LHCN-M2 (cell line): ENCODE results near the gene MUSTN1. TPM values are rescaled to one million over a fixed set of nuclear protein-coding genes. Genes with fewer than 3 reads are reported as not detected.
A peak's percentile ranks its signal among the peaks of the same experiment; 100 is the strongest.

Experiments
- DNase-seq: peaks from one replicate; pipeline ENCODE4 v3.0.0-alpha.2; 2012; ENCODE audit warnings: low read depth
- total RNA-seq: library from RNA; depleted of rRNA; stranded (reverse); fragments of >200 nt; gene quantifications from 2 replicates; pipeline ENCODE4 v1.2.3, GENCODE V29; 2014

MUSTN1 gene
- total RNA-seq, 1 experiment from 2014 or later, result not detected

GRCh38 chr3:52852419-52852818, 17.6 kb upstream of the MUSTN1 start:
- no peak for DNase-seq

GRCh38 chr3:52851348-52851747, 16.5 kb upstream of the MUSTN1 start:
- peak; percentile 28 for DNase-seq

- DNase-seq, result no peak
Measured at GRCh38 chr3:52849656-52850055, 14.8 kb upstream of the MUSTN1 start.

DNA sequence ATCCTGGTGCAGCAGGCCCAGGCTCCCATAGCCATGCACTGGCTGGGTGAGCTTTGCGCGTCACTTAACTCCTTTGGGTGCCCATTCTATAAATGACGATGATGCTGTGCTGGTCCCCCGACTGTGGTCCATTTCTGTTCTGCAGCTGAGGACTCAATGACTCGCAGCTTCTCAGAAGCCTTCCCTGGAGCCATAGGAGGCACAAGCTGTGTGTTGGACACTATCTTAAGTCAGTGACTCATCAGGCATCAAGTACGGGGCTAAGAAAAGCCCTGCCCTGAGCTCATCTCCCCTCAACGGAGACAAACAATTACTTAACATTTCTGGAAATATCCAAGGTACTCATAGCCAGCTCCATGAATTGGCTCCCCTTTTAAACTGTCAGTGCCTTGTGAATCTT, 13.8 kb upstream of the MUSTN1 start:
- peak; percentile 55 for DNase-seq

DNA sequence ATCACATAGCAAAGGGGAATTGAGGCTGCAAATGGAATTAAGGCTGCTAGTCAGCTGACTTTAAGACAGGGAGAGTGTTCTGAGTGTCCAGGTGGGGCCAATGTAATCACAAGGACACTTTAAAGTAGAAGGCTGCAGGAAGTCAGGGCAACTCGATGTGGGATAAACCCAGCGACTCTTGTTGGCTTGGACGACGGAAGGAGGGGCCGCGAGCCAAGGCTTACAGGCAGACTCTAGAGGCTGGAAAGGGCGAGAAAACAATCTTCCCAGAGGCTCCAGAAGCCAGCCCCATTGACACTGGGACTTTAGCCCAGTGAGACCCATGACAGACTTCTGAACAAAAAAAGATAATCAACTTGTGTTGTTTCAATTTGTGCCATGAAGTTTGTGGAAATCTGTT, 12.9 kb upstream of the MUSTN1 start:
- DNase-seq, result no peak

GRCh38 chr3:52847241-52847640, 12.4 kb upstream of the MUSTN1 start:
- no peak for DNase-seq

DNA sequence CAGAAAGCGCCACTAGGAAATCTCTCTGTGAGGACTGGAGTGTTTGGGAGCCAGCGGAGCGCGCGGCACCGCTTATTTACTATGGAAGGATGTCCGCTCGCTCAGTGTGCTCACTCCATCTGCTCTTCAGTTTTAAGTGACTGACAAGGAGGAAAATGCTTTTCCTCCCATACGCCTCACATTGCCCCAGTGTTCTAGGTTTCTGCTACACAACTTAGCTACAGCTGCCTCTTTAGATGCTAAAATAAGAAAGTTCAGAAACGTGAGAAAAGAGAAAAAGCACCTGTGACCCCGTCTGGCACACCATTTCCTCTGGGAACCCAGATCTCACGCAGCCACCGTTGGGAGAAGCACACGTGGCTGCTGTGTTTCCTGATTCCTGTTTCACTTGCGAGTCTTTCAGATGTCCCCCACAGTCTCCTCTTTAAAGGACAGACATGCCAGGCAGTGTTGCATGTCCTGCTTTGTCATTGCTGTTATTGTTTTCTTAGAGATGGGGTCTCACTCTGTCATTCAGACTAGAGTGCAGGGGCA, 11.7 kb upstream of the MUSTN1 start:
- no peak for DNase-seq

GRCh38 chr3:52845691-52846431, 11.0 kb upstream of the MUSTN1 start:
- no peak for DNase-seq

DNA sequence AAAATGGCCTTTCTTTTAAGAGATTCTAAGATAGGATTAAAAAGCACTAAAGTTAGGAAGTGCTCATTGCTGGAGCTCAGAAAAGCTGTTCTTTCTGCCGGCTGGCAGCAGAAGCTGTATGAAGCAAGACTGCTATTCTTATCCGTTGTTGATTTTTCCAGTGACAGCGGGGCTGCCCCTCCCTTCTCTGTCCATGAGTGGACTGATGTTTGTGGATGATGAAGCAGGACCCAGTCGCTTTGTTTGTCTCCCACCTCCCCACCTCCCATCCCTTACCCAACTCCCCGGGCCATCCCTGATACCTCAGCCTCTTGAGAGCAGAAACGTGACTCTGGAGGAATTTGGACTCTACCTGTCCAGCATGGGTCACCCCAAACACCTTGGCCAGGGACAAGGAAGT, 10.3 kb upstream of the MUSTN1 start:
- peak; percentile 9 for DNase-seq

DNA sequence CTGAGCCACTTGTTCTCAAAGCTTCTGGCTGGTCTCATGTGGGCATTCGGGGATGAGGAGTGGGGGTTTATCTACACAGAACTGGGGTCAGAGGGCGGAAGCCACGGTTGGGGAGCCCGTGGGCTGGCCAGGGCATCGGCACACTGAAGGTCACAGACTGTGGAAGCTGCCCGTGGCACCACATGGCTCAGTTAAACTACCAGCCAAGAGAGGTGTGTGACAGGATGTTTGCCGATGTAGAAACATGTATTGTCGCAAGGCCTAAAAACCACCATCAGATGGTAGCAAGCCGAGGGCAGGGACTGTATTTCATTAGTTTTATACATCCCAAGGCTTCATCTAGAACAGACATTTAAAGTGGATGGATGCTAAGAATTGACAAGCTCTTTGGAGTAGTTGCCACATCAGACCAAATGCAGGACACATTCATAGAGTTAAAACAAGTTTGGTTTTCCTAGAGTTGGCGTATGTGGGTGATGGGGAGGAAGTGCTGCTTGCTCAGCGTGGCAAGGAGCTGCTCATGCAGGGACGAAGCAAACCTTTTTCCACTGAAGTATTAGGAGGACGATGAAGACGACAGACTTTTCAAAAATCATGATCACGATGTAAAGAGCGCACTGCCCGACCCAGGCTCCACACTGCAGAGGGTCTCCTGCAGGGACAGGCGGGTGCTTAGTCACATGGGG, 9.6 kb upstream of the MUSTN1 start:
- DNase-seq, result no peak

DNA sequence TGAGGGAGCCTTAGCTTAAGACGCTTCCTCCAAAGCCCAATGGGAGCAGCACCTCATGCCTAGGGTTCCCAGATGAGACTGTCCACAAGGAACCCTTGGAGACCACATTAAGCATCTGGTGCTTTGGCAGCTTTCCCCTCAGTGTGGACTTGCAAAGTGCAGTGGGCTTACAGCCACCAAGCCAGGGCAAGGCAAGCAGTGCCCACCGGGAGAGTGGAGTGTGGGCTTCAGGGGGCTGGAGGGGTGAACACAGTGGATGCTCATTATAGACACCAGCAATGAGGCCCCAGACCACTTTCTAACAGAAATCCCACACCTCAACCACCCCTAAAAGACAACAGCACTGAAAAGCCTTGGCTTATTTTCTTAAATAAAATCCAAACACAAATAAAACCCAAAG, 9.1 kb upstream of the MUSTN1 start:
- DNase-seq, result no peak

- no peak for DNase-seq
Measured at GRCh38 chr3:52843108-52843865, 8.5 kb upstream of the MUSTN1 start.

- DNase-seq, result no peak
Measured at GRCh38 chr3:52842424-52842823, 7.6 kb upstream of the MUSTN1 start.

DNA sequence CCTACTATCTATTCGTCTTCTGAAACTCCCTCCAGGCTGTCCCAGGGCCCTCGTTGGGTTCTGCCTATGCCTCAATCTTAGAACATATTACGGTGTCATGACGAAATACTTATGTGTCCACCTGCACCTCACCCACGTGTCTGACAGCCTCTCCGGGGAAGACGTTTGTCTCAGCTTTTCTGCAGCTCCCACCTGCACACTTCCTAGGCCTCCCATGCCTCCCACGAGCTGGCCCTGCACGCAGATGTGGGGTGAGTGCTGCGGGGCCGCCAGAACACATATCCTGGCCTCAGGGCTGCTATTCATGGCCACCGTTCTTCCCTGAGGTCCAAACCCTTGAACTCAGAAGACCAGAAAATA, 7.1 kb upstream of the MUSTN1 start:
- DNase-seq, result no peak

GRCh38 chr3:52841211-52841980, 6.6 kb upstream of the MUSTN1 start:
- no peak for DNase-seq

DNA sequence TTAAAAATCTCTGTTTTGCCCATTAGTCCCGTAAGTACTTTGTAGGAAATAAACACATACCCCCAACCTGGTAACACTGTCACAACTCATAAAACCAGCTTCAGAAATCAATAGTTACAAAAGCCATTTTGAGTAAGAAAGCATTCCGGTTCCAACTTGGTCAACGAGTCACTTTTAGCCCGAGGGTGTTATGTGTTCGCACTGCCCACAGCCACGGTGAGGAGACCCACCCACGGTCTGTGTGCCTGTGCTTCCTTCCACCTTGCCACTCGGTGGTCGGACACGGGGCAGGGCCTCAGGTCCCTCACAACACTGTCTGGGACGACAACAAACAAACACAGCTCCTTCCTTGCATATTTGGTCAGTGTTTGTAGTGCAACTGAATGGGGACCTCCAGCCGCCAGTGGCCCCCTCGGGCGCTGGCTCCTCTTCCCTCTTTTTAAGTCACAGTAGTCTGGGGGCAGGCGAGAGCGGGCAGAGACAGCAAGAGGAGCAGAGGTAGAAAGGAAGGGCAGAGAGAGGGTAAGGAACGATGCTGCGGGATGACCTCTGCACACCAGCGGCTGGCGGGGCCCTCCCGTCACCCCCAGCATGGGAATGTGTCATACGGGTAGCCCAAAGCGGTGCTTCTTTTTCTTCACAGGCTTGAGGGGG, 5.2 kb upstream of the MUSTN1 start:
- DNase-seq, result no peak

DNA sequence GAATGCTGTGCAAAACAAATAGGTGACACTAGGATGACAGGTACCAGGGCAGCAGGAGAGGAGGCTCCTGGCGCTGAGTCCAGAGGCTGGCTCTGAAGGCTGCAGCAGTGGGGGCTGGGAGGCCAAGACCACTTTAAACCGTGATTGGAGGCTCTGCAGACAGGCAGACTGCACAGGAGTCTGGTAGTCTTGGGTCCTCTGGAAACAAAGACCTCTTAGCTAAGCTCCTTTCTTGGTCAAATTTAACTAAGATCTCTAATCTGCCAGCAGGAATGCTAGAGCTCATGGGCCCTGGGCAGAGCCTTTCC, 4.4 kb upstream of the MUSTN1 start:
- no peak for DNase-seq

- DNase-seq, result no peak
Measured at GRCh38 chr3:52838561-52839267, 3.9 kb upstream of the MUSTN1 start.

DNA sequence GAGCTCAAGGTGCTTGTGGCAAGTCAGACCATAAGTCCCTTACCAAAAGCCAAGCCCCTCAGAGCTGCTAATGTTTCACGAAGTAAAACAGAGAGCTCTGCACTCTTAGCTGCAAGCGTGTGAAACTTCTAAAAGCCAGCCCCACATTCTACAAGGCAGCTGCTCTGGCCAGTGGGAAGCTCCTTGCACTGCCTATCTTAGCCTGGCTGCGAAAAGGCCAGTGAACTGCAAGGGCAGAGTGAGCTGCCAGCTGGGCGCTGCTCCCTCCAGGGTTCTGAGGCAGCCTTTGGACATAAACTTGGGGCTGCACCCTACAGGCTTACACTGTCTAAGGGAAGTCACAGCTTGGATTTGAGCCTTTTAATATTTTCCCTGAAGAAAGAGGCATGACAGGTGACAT, 2.2 kb upstream of the MUSTN1 start:
- no peak for DNase-seq

GRCh38 chr3:52836471-52836845, 1.6 kb upstream of the MUSTN1 start:
- DNase-seq, result no peak
